NAMALWA (cell line): Measurements from ENCODE around the gene GABRR2.

Experiments used
- DNase-seq: peaks from one replicate; pipeline ENCODE4 v3.0.0-alpha.2; 2015; ENCODE audit warnings: low spot score

Gene GABRR2

DNA sequence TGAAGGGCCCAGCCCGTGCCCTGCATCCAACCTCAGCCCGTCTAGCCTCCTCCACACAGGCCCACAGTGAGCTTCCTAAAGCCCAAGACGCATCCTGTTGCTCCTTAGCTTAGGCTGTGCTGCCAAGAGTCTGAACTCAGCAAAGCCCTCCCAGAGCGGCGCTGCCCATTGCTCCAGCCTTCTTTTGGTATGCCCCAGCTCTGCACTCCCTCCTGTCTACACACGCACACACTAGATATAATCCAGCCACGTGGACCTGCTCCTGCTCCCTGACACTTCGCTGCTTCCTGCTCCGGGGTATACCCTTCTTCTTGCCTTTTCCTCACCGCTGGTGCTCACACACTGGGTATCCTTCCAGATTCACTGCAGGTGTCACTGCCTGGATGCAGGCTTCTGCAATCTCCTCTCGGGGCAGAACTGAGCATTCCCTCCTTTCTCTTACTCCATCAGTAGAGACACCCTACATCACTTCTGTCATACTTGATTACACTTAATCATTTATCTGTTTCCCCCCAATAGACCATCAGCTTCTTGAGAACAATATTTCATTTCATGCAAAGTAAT, 23.8 kb downstream of the GABRR2 start:
- no peak for DNase-seq

DNA sequence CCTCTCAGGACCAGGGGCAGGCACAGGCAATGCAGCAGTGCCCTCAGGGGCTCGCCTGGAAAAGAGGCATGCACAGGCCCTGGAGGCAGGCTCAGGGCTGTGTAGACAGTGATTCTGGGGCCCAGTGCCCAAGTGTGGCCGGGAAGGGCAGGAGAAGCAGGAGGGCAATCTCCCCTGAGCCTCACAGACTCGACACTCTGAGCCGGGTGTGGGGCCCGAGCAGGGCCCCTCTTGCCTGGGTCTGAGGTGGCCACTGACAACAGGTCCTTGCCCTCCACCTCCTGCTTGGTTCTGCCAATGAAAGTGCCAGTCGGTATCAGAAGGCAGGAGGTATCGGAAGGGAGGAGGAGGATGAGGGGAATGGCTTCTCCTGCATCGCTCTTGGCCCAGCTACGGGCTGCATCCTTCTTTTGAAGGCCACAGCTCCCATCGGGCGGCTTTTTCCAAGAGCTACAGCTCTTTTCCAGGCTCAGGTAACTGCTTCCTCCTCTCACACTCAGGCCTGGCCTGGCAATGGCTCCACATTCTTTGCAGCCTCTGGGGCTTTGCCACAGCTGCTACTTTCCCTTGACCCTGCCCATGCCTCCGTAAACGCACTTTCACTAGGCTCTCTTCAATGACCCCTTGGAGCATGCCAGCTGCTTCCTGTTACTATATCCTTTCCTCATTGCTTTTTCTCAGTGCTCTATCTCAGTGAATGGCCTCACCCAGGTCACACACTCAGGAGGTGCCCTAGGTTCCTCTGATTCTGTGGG, 24.5 kb downstream of the GABRR2 start:
- no peak for DNase-seq

DNA sequence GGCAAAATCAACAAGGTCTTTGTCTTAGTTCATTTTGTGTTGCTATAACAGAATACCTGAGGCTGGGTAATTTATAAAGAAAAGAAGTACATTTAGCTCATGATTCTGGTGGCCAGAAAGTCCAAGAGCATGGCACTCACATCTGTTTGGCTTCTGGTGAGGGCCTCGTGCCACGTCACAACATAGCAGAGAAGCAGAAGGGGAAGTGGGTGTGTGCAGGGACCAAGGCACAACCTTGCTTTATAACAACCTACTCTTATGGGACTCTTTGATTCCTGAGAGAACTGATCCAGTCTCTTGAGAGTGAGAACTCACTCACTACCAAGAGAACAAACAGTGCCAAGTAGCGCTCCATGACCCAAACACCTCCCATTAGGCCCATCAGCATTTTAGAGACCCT, 25.4 kb downstream of the GABRR2 start:
- DNase-seq: no peak

DNA sequence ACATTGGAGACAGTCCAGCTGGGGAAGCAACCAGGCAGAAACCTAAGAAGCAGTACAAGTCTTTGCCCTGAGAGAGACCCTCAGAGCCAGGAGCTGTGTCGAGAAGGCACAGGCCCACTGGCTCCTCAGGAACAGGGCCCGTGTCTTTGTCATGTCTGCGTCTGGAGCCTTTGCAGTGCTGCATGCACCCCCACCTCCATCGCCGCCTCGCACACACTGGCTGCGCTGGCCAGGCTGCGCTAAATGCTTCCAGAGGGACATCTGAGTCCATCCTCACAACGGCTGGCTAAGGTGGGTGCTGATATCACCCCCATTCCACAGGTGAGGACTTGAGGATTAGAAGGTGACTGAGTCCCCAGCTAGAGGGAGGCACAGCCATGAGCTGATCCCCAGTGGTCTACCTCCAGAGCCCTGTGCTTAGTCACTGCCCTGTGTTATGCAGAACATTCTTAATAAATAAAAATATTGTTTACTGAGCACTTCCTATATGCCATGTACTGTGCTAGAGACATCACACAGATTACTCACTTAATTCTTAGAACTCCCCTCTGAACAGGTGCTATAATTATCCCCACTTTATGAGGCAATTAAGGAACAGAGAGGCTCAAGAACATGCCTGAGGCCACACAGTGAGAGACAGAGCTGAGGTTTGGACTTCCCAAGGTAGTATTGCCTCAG, 27.6 kb downstream of the GABRR2 start:
- DNase-seq: no peak

DNA sequence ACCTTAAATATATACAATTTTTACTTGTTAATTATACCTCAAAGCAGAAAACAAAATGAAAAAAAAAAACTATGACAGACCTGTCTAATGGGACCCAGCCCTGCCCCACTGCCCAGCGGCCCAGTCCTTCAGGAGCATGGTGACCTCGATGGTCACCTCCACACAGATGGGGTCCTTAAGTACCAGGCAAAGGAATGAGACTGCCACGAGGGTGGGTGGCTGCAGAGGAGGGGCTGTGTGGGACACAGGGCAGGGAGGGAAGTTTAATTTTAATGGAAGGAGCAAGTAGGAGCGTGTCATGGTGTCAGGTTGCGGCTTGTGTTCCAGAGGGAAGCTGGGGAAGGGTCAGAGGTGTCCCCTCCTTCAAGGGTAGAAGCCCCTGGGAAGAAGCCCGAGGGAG, 28.6 kb downstream of the GABRR2 start:
- no peak for DNase-seq

DNA sequence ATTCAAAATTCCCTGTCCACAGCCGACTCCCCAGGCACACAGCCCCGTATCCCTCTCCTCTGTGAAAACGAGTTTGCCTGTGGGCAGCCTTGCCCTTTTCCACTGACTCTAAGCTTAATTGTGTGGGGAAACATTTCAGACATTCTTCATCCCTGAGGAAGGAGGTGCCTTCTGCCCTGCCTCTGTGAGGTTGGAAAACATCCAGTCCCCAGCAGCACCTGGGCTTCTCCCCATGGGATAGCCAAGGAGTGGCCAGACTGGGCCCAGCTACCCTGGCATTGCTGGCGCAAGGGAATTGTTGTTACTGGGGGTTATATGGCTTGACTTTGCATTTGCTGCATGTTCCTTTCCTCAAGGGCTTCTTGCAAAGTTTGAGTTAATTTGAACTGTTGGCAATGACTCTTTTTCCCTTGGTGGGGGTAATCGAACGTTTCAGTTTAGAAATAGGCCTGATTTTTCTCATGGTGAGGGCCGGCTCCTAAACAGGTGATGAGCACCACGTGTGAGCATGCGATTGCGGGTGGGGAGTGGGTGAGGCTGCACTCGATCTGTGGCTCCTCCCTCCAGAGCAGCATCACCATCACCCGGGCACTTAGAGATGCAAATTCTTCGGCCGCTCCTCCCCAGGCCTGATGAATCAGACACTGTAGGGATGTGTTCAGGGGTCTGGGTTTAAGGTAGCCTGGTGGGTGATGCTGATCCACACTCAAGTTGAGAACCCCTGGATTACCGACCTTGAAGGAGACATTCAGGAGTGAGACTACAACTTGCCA, 29.9 kb downstream of the GABRR2 start:
- DNase-seq: no peak

DNA sequence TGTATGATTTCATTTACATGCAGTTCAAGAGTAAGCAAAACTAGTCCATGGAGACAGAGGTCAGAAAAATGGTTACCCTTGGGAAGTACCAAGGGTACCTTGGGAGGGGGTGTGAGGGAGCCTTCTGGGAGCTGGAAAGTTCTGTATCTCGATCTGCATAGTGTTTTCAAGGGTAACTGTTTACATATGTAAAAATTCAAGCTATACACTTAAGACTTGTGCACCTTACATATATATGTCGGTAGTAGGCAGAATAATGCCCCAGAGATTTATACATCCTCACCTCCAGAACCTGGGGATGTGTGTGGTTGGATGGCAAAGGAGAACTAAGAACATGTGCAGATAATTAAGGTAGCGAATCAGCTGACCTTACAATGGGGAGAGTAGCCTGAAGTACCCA, 31.0 kb downstream of the GABRR2 start:
- DNase-seq: no peak

DNA sequence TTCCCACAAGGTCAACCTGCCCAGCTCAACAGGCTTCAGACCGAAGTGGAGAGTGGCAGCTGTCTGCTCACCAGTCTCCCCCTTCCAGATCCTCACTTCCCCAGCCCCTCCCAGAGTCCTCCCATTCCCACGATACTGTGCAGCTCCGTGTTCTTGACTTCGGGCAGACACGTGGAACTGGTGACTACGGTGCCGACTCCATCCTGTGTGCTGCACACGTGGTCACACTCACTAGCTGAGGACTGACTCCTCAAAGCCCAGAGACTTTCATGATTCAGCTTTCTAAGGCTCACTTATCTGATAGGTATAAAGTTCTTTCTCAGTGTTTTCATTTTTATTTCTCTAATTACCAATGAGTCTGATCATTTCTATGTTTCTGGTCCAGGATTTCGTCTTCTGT, 32.4 kb downstream of the GABRR2 start:
- no peak for DNase-seq

DNA sequence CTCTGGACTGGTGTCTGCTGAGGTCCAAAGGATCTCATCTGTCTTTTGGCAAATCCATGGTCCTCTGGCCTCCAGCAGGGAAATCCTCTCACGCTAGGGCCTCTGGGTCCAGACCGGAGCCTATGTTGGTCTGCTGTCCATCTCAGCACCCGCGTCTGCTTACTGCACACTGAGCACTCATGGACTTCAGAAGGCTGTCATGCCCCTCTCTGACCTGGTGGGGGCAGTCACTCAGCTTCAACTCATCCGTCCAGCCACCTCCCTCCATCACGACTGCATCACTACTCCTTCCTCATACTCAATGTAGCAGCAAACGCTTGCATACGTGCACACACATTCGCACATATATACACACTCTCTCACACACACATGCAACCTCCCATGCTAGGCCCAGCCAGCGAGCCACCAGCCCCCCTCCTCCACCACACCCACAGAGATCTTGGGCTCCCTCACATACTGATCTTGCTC, 33.3 kb downstream of the GABRR2 start:
- peak; percentile 83 for DNase-seq

DNA sequence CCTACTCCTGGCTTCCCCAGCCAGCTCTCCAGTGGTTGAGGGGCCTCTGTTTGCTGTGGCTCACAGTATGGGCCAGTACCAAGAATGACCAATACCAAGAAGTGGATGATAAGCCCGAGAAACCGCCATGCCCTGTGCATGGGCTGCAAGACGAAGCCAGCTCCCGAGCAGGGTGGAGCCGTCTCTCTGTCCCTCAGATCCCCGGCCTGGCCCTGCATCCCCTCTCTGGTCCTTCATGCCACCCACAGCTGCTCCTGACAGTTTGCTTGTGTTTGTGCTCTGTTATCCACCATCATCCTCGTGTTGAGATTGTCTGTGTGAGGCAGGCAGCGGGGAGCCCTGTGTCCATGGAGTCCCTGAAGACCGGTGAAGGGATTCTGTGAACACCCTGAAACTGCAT, 36.1 kb downstream of the GABRR2 start:
- DNase-seq: no peak

DNA sequence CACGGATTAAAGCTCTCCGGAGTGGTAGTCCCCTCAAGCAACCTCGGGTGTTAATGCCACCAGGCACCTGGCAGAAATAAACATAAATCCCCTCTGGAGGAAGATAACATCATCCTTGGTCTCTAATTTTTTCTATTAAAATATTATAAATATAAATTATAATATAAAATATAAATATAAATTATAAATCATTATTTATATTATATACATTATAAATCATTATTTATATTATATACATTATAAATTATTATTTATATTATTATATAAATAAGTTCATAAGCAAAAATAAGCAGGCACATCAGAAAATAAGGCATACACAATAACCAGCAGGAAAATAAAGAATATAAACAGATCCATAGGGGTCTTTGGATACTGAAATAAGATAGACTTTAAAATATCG, 39.2 kb downstream of the GABRR2 start:
- DNase-seq: no peak

DNA sequence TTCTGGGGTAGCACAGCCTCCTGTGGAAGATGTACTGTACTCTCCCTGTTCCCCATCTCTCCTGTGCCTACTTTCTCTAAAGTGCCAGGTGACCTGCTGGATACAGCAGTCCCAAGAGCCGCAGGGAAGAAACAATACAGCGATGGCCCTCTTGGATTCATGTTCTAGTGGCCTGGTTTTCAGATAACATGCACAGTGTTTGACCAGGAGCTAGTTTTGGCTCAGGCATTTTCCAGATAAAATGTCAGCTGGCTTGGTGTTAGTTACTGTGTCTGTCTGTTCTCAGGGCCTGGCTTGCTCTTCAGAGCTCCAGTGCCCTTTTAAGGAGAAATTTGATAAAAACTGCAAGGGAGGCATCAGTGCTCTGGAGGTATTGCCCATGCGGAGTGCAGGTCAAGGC, 41.3 kb downstream of the GABRR2 start:
- no peak for DNase-seq

DNA sequence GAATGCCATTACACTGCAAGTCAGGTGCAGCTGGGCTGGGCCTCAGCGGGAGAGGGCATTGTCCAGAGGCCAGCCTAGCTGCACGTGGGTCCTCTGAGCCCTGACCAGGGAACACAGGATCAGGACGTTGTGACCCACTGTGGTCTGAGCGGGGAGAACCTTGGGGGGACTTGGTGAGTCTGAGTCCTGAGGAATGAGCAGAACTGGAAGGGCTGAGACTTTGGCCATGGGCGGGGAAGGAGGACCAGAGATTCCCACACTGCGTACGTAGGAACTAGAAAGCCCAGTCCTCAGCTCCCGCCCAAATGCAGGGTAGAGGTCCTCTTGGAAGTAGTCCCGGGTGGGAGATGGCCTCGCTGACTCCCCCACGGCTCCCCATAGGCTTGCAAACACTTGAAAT, 42.5 kb downstream of the GABRR2 start:
- no peak for DNase-seq

DNA sequence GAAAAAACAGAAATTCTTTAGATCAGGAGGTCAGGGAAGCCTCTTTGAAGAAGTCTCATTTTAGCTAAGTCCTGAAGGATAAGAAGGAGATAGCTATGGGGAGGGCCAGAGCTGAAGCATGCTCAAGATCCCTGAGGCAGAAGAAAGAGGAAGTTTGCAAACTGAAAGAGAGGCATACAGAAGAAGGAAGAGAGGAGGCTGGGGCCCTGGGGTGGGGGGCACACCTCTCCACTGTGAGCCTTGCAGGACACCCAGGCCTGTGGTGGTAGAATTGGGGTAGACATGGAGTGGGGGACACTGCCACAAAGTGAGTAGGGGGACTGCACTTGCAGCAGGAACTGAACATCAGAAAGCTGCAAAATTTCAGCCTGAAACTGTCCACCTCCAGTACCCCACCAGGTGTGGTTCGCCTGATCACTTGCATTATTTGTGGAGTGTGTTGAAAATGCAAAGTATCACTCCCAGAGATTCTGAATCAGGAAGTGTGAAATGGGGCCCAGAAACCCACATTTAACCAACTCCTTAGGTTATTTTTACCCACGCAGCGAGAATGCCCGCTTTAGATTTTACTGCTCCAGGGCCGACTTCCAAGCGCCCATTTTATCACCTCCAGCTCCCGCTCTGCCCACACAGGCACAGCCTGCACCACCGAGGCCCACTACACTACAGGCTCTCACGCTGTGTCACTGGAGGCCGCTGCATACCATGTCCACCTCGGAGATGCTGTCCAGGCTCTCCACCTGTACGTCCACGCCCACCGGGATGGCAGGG, 44.0 kb downstream of the GABRR2 start:
- DNase-seq: peak; percentile 31

DNA sequence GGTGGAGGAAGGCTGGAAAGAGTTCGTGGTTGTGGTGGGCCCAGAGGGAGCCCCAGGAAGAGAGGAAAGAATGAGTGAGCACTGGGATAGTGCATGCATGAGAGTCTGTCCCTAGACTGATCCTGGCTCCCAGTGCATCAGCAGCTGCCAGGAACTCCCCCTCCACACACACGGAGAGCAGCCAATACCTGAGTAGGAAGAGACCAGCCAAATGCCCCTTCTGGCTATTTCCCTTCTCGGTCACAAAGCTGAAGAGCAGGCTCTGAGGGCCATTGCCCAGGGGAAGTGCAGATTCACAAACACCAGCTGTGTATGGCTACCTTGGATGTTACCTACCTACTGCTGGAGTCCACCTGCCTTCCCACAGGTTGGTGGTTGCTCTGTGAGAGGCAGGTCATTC, 45.1 kb downstream of the GABRR2 start:
- no peak for DNase-seq

DNA sequence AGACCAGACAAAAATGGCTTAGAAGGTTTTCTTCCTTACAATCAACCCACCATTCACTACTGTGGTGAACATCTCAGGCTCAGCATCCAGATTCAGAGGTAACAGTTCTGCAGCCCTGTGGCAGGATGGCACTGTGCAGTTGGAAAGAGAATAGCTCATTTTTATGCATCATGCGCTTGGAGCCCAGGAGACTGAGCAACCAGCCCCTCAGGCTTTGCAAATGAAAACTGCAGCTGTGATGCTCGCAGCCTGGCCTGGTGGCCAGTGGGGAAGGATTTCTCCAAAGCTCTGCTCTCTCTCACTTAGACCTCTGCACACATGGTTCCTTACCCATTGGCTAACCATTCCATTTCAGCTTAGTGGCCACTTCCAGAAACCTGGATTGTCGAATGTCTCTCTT, 45.8 kb downstream of the GABRR2 start:
- no peak for DNase-seq

DNA sequence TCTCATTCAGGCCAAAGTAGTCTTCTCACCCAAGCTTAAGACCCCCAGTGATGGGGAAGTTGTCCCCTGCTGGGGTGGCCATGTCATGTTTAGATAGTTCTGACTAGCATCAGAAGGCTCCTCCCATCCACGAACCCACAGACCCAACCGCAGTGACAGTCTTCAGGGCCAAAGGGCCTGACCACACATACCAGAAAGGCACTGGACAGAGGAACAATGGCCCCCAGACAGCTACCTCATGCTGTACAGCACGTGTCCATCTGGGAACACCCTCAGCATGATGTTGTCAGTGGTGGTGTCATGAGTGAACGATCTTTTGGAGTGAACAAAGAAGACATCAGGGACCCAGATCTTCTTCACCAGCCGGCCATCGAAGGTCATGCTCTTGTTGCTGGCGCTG, 46.3 kb downstream of the GABRR2 start:
- DNase-seq: no peak

DNA sequence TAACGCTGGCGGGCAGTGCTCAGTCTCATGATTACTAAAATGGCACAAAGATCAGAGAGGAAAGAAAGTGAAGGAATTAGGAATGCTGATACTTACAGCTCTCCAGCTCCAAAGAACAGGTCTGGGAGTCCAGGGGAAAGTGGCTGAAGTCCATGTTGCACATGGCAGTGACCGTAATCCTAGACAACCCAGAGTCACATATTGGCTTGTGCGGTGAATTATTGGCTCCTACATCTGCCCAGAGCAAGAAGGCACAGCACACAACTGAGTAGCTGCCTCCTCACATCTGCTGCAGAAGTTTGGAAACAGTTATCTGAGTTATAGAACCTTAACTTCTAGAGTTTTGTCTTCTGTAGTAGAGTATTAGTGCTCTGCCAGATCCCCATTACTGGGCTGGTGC, 47.2 kb downstream of the GABRR2 start:
- no peak for DNase-seq

DNA sequence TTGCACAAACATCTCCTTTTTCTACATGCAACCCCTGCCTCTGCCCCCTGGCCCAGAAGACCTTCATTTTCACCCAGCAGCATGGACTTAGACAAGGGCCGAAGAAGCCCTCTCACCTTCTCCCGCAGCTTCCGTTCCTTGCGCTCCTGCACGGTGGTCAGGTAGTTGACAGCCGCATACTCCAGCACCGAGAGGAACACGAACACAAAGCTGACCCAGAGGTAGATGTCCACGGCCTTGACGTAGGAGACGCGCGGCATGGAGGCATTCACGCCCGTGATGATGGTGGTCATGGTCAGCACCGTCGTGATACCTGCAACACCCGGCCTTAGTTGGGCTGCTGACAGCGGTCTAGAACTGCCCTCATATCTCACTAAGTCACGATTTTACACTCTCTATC, 50.8 kb downstream of the GABRR2 start:
- no peak for DNase-seq

DNA sequence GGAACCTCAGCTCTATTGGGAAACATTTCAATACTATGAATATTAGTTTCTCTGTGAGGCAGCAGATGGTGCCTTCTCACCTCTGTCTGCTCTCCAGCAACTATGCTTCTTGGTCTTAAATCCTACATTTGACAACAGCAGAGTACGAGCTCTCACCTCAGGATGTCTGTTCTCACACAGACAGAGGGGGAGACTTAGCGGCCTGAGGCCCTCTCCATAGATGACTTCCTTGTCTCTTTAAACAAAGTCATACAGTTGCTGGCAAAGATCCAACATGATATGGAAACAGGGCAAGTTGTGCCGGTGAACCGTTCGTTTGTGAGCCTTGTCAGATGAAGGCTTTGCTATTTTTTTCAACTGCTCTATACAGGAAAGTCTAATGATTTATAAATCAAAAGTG, 54.3 kb downstream of the GABRR2 start:
- peak; percentile 49 for DNase-seq

DNA sequence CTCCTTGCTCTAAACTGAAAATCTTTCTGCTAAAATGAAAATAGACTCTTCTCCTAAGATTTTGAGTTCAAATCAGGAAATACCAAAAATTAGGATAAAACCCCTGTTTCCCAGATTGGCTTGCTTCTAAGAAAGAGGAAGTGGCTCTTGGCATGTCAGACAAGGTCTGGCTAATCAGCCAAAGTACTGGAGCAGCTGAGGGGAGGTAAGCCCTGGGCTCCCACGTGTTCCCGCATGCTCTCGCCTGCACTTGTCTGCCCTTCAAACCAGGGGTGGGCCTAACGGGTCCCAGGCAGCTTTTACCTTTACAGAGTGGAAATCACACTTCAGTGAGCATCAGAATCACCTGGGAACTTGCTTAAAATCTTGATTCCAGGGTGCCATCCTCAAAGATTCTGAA, 54.8 kb downstream of the GABRR2 start:
- DNase-seq: no peak

DNA sequence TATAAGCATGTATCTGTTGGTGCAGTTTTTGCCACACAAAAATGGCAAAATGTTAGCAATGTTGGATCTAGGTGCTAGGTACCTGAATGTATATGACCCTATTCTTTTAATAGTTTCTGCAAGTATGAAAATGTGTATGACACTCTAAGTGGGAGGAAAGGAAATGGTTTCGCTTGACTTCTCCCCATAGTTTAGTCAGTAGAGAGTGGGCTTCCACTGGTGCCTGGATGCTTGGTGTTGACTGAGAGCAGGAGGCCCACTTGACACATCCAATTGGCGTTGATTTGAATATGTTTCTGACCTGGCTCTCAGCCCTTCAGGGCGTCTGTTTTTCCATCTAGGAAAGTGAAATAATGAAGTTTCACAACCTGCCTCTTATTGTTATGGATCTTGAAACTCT, 56.2 kb downstream of the GABRR2 start:
- DNase-seq: peak; percentile 18
